Keratinocyte (primary cell): Measurements from ENCODE around the gene MAEA. TPM values are rescaled to one million over a fixed set of nuclear protein-coding genes. Genes with fewer than 3 reads are reported as not detected.

ENCODE experiments used
- DNase-seq: peaks from one replicate; pipeline ENCODE4 v3.0.0-alpha.2; 2011; ENCODE audit warnings: low read depth, missing footprints, low spot score
- FAIRE-seq: peaks from 2 replicates; lab custom pipeline; 2011; peaks lifted over from hg19 to GRCh38; lab: Jason Lieb, UNC
- H2AFZ ChIP-seq: 2 replicates; pipeline ENCODE4 v1.6.0; 2012; ENCODE audit warnings: low read length, control low read depth, inconsistent platforms; ENCODE audit not compliant: control insufficient read depth
- H3K27ac ChIP-seq: 2 replicates; pipeline ENCODE4 v1.5.1; 2011; ENCODE audit warnings: low read length; ENCODE audit not compliant: control insufficient read depth, insufficient read depth
- H3K27me3 ChIP-seq: 3 replicates; pipeline ENCODE4 v1.6.0; 2011; ENCODE audit warnings: low read length; ENCODE audit not compliant: control insufficient read depth, insufficient read depth; ENCODE audit errors: extremely low read depth
- H3K36me3 ChIP-seq, 2 experiments: 2 replicates in 1 of 2; 3 replicates in 1 of 2; pipeline ENCODE4 v1.5.1; 2011; ENCODE audit warnings: low read length in 2 of 2, mild to moderate bottlenecking in 1 of 2; ENCODE audit not compliant: control insufficient read depth in 2 of 2, insufficient read depth in 2 of 2; ENCODE audit errors: extremely low read depth in 1 of 2
- H3K4me1 ChIP-seq: 3 replicates; pipeline ENCODE4 v1.5.1; 2011; ENCODE audit warnings: low read length; ENCODE audit not compliant: control insufficient read depth, insufficient read depth; ENCODE audit errors: extremely low read depth
- H3K4me2 ChIP-seq: 3 replicates; pipeline ENCODE4 v1.6.0; 2011; ENCODE audit warnings: low read depth, low read length; ENCODE audit not compliant: control insufficient read depth, insufficient read depth; ENCODE audit errors: extremely low read depth
- H3K4me3 ChIP-seq, 3 experiments: fragments of 200-600 bp in 1 of 3; sonication (generic) in 1 of 3; 2 replicates in 2 of 3; 3 replicates in 1 of 3; pipeline ENCODE4 v1.5.1; 2011 to 2016; ENCODE audit warnings: low read length in 3 of 3, mild to moderate bottlenecking in 3 of 3, control low read depth in 2 of 3, inconsistent platforms in 1 of 3, low read depth in 1 of 3, mixed read lengths in 1 of 3, mixed run types in 1 of 3, moderate library complexity in 1 of 3; ENCODE audit not compliant: control insufficient read depth in 2 of 3, insufficient read depth in 2 of 3; ENCODE audit errors: extremely low read depth in 1 of 3
- H3K79me2 ChIP-seq: 2 replicates; pipeline ENCODE4 v1.6.0; 2012; ENCODE audit warnings: low read length; ENCODE audit not compliant: control insufficient read depth, insufficient read depth
- H3K9ac ChIP-seq: 3 replicates; pipeline ENCODE4 v1.6.0; 2011; ENCODE audit warnings: low read length; ENCODE audit not compliant: control insufficient read depth, insufficient read depth; ENCODE audit errors: extremely low read depth
- H3K9me1 ChIP-seq: 3 replicates; pipeline ENCODE4 v1.6.0; 2011; ENCODE audit warnings: low read length; ENCODE audit not compliant: control insufficient read depth, insufficient read depth; ENCODE audit errors: extremely low read depth
- H3K9me3 ChIP-seq: 2 replicates; pipeline ENCODE4 v1.5.1; 2012; ENCODE audit warnings: low read depth, low read length; ENCODE audit not compliant: control insufficient read depth
- H4K20me1 ChIP-seq: 3 replicates; pipeline ENCODE4 v1.6.0; 2011; ENCODE audit warnings: low read length; ENCODE audit not compliant: control insufficient read depth, insufficient read depth; ENCODE audit errors: extremely low read depth
- EZH2 ChIP-seq: IDR thresholded peaks from one replicate; pipeline ENCODE4 v1.6.1; 2012; ENCODE audit warnings: inconsistent platforms, mild to moderate bottlenecking, low read length, moderate library complexity
- dilution Hi-C: fragments of 300-500 bp; cut with MboI; formaldehyde crosslinking; loops from one replicate; pipeline ENCODE4 v1.7.0; 2020; ENCODE audit warnings: low sequenced_read_pairs; ENCODE audit not compliant: extremely low pct_ligation_motif_present
- polyA plus RNA-seq, 5 experiments: library from polyadenylated mRNA; depleted of rRNA in 3 of 5; stranded (reverse) in 3 of 5; stranded (forward) in 1 of 5; unstranded in 1 of 5; fragments of >200 nt; gene quantifications; 1 replicate in 1 of 5; 2 replicates in 3 of 5; 3 replicates in 1 of 5; pipeline versions ENCODE4 v1.2.1 to v1.2.3, GENCODE V29; 2011 to 2012; ENCODE audit warnings: missing spikeins in 2 of 5, low read depth in 1 of 5, low replicate concordance in 1 of 5
- TF ChIP-seq, protein P1 (sequence below), 3 experiments: IDR thresholded peaks in 1 of 3; conservative IDR thresholded peaks in 1 of 3; optimal IDR thresholded peaks in 1 of 3; 2 replicates in 2 of 3; 3 replicates in 1 of 3; pipeline versions ENCODE3 to v1.5.1; 2011; ENCODE audit warnings: low read length in 3 of 3, mild to moderate bottlenecking in 3 of 3, moderate library complexity in 2 of 3, control low read depth in 1 of 3, inconsistent platforms in 1 of 3; ENCODE audit not compliant: insufficient read depth in 2 of 3; ENCODE audit errors: extremely low read depth in 1 of 3

MAEA gene
- polyA plus RNA-seq, 1 donor (not counting 4 experiments of a cell fraction or from before 2014, with no cell fraction given): 89.7 TPM

- Histone ChIP-seq H3K9ac (no peak overlapping the region), H3K79me2 (peaks cover 10% of the 10 kb centered on the region), H3K4me1 (peaks cover 2% of the 10 kb centered on the region), H3K4me2 (no peak overlapping the region), H3K27ac (no peak overlapping the region), H3K27me3 (no peaks in the 10 kb centered on the region), H3K9me1 (no peaks in the 10 kb centered on the region), H3K9me3 (no peaks in the 10 kb centered on the region), H3K36me3 (peaks cover 22 to 39% of the 10 kb centered on the region in 2 experiments), H4K20me1 (no peaks in the 10 kb centered on the region), H3K4me3 (no peak overlapping the region), H2AFZ (no peak overlapping the region)
- DNase-seq: no peak
- FAIRE-seq: no peak
- TF ChIP-seq, protein P1, sequence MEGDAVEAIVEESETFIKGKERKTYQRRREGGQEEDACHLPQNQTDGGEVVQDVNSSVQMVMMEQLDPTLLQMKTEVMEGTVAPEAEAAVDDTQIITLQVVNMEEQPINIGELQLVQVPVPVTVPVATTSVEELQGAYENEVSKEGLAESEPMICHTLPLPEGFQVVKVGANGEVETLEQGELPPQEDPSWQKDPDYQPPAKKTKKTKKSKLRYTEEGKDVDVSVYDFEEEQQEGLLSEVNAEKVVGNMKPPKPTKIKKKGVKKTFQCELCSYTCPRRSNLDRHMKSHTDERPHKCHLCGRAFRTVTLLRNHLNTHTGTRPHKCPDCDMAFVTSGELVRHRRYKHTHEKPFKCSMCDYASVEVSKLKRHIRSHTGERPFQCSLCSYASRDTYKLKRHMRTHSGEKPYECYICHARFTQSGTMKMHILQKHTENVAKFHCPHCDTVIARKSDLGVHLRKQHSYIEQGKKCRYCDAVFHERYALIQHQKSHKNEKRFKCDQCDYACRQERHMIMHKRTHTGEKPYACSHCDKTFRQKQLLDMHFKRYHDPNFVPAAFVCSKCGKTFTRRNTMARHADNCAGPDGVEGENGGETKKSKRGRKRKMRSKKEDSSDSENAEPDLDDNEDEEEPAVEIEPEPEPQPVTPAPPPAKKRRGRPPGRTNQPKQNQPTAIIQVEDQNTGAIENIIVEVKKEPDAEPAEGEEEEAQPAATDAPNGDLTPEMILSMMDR (optimal IDR thresholded peaks at IDR 0.05 in 1 of 3, IDR thresholded peaks at IDR 0.05 in 1 of 3, conservative IDR thresholded peaks at IDR 0.05 in 1 of 3; ENCODE audit: extremely low read depth in 1 of 3, insufficient read depth in 2 of 3, low read length in 3 of 3): no peak
- no peak for TF ChIP-seq EZH2
- dilution Hi-C loops: no loop called here
Measured at GRCh38 chr4:1354136-1354982, 64.7 kb downstream of the MAEA start.

DNA sequence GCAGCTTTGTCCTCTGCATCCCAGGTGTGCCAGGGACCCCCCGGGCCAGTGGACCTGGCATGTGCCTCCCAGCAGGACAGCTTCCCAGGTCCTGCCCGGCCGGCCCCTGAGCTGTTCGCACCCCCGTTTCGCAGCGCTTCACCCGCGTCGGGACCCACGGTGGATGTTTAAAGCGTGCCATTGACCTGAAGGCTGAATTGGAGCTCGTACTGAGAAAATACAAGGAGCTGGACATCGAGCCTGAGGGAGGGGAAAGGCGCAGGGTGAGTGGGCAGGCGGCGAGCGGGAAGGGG lies 65.2 kb downstream of the MAEA start:
- TF ChIP-seq EZH2: no peak
- TF ChIP-seq, protein P1 (optimal IDR thresholded peaks at IDR 0.05 in 1 of 3, IDR thresholded peaks at IDR 0.05 in 1 of 3, conservative IDR thresholded peaks at IDR 0.05 in 1 of 3; ENCODE audit: extremely low read depth in 1 of 3, insufficient read depth in 2 of 3, low read length in 3 of 3): no peak
- peaks cover 16 to 35% of the 10 kb centered on the region in 2 experiments for H3K36me3 ChIP-seq
- peaks cover 6% of the 10 kb centered on the region for H3K79me2 ChIP-seq
- H3K9me3 ChIP-seq: no peaks in the 10 kb centered on the region
- H3K9me1 ChIP-seq: no peaks in the 10 kb centered on the region
- no peak overlapping the region for H3K4me3 ChIP-seq
- dilution Hi-C loops: no loop called here
- no peaks in the 10 kb centered on the region for H4K20me1 ChIP-seq
- no peak overlapping the region for H3K27ac ChIP-seq
- DNase-seq (no peak), FAIRE-seq (no peak)
- no peak overlapping the region for H2AFZ ChIP-seq
- peaks cover 2% of the 10 kb centered on the region for H3K4me1 ChIP-seq
- H3K9ac ChIP-seq: no peak overlapping the region
- no peaks in the 10 kb centered on the region for H3K27me3 ChIP-seq
- H3K4me2 ChIP-seq: no peak overlapping the region
